Measurements from ENCODE around the gene ARID2.

Gene ARID2

DNA sequence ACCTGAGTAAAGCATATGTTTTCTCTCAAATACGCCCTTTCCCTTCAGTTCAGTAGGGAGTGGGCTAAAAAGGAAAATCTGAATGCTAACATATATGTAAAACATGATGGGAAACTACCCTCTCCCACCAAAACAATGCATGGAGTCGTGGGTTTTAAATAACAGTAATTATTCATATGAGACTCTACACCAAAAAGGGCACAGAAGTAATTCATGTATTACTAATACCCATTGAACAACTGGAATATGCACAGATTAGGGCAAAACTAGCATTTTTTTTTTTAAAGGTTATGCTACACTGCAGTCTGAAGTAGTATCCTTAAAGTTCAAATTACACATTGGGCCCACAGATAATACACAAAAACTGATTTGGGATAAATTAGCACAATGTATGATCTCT, 8.1 kb upstream of the ARID2 start:
- Histone ChIP-seq H3K27me3 (ENCODE audit: control insufficient read depth, insufficient read depth, low read length) (no peaks in the 10 kb centered on the region), H3K4me3 (ENCODE audit: low read depth, low read length) (no peak overlapping the region), H3K4me1 (ENCODE audit: control insufficient read depth, insufficient read depth, low read length) (peaks cover 10% of the 10 kb centered on the region), H3K9me3 (ENCODE audit: control insufficient read depth, insufficient read depth, low read length) (no peaks in the 10 kb centered on the region), H3K27ac (ENCODE audit: low read depth, low read length) (no peak overlapping the region), H3K9ac (ENCODE audit: low read depth, low read length) (no peak overlapping the region), H3K36me3 (ENCODE audit: control insufficient read depth, insufficient read depth, low read length) (no peaks in the 10 kb centered on the region)

DNA sequence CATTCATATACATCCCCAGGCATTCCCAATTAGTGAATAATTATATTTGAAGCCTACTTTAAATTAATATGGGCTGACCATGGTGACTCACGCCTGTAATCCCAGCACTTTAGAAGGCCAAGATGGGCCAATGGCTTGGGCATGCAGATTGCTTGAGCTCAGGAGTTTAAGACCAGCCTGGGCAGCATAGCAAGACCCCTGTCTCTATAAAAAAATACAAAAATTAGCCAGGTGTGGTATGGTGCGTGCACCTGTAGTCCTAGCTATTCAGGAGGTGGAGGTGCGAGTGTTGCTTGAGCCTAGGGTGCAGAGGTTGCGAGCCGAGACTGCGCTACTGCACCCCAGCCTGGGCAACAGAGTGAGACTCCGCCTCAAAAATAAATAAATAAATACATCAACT, 7.6 kb upstream of the ARID2 start:
- no peaks in the 10 kb centered on the region for H3K9me3 ChIP-seq (ENCODE audit: control insufficient read depth, insufficient read depth, low read length)
- no peak overlapping the region for H3K27ac ChIP-seq (ENCODE audit: low read depth, low read length)
- no peaks in the 10 kb centered on the region for H3K27me3 ChIP-seq (ENCODE audit: control insufficient read depth, insufficient read depth, low read length)
- H3K36me3 ChIP-seq (ENCODE audit: control insufficient read depth, insufficient read depth, low read length): no peaks in the 10 kb centered on the region
- no peak overlapping the region for H3K9ac ChIP-seq (ENCODE audit: low read depth, low read length)
- peaks cover 10% of the 10 kb centered on the region for H3K4me1 ChIP-seq (ENCODE audit: control insufficient read depth, insufficient read depth, low read length)
- H3K4me3 ChIP-seq (ENCODE audit: low read depth, low read length): no peak overlapping the region

DNA sequence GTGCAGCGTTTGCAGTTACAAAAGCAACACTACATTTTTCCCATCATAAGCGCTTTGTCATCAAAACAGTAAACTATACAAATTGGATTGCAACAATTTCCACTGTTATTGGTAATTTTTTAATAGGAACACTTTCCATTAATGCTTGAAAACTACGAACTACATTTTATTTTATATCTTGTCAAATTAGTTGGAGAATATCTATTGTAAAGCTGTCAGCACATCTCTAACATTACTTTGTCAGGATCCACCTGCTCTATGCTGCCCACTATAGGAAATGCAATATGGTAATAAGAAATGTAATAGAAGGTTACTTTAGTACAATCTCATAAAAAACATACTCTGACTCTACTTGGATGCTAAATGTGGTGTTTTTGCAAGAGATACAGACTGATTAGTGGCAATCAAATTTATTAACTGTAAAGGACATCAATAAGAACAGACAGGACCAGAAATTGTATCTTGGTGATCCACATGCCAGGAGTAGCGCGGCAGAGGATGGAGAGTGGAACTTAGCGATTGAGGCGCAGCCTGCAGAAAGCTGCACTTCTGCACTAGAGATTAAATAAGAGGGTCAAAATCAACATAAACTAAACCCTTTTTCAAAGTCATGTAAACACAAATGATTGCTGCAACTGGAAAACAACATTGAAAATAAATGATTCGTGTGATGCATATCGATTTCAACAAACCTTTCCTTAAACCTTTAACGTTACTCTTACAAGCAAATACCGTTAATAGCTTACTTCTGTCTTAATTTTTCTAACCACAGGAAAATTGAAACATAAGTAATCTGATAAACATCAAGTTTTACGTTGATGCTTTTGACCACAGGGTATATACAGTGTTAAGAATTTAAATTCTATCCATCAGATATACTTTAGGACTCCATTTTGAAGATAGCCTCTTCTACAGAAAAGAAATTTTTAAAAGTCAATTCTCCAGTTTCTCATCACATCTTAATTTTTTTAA, 3.6 kb upstream of the ARID2 start:
- peak overlapping the region; percentile 91 for H3K4me3 ChIP-seq (ENCODE audit: low read depth, low read length)
- H3K27me3 ChIP-seq (ENCODE audit: control insufficient read depth, insufficient read depth, low read length): no peaks in the 10 kb centered on the region
- peaks cover 10% of the 10 kb centered on the region for H3K4me1 ChIP-seq (ENCODE audit: control insufficient read depth, insufficient read depth, low read length)
- H3K9me3 ChIP-seq (ENCODE audit: control insufficient read depth, insufficient read depth, low read length): no peaks in the 10 kb centered on the region
- peak overlapping the region; percentile 98 for H3K27ac ChIP-seq (ENCODE audit: low read depth, low read length)
- no peaks in the 10 kb centered on the region for H3K36me3 ChIP-seq (ENCODE audit: control insufficient read depth, insufficient read depth, low read length)
- H3K9ac ChIP-seq (ENCODE audit: low read depth, low read length): peak overlapping the region; percentile 84

DNA sequence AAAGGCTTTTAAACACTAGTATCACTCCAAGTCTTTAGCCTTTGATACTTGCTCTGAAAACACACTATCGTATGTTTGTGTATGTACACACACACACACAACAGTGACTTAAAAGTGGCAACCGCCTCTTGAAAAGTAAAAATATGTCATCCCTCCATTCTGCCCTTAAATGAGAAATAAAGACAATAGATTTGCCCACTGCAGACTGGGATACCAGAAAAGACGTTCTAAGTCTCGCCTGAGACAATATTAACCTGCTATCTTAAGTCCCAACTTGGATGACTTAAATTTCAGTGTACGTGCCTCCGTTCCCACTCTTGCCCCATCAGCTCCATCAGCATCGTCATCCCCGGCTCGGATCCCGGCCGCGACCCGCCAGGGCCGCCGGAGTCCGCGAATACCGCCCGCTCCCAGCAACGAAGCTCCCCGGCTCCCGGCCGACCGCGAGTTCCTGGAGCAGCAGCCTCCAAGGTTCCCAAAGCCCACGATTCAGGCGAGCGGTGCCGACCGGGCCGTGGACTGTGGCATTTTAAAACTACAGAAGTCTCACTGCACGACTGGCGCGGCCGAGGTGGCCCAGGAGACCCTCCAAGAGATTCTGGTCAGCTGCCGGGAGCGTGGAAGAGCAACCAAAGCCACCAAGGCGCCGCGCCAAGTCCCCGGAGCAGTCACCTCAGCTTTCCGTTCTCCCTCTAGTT, 2.8 kb upstream of the ARID2 start:
- Histone ChIP-seq H3K36me3 (ENCODE audit: control insufficient read depth, insufficient read depth, low read length) (0 out of 2 replicates have a peak, but pooled peaks cover under 1% of the 10 kb centered on the region), H3K27me3 (ENCODE audit: control insufficient read depth, insufficient read depth, low read length) (no peaks in the 10 kb centered on the region), H3K27ac (ENCODE audit: low read depth, low read length) (peak overlapping the region; percentile 98), H3K9ac (ENCODE audit: low read depth, low read length) (peak overlapping the region; percentile 84), H3K4me1 (ENCODE audit: control insufficient read depth, insufficient read depth, low read length) (peaks cover 10% of the 10 kb centered on the region), H3K4me3 (ENCODE audit: low read depth, low read length) (peak overlapping the region; percentile 91), H3K9me3 (ENCODE audit: control insufficient read depth, insufficient read depth, low read length) (no peaks in the 10 kb centered on the region)

DNA sequence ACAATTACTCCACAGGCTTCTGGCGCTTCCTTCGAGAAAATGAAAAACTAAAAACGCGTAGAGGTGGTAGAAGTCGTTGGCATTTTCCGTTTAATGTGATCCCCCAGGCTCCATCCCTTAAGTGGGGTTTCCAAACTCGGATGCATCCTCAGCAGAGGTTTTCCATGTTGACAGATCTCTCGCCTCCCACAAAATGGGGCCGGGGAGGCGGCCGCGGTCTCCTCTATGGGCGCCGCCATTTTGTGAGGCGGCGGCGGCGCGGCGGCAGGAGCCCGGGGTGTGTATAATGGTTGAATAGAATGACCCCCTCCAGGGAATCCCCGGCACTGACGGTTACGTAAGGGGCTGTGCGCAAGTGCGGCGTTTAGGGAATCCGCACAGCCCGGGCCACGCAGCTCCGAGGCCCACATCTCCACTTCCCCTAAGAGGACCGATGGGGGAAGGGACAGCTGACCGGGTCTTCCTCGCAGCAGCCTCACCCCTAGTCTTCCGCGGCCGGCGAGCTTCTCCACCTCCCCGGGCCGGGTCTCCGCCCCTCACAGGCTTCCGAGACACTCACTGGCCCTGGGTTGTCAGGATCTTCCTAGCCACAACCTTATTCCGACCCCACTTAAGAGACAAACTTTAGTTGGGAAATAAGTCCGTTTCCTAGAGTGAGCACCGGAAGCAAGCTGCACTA, 2.1 kb upstream of the ARID2 start:
- Histone ChIP-seq H3K4me1 (ENCODE audit: control insufficient read depth, insufficient read depth, low read length) (peaks cover 17% of the 10 kb centered on the region), H3K27ac (ENCODE audit: low read depth, low read length) (peak overlapping the region; percentile 98), H3K9ac (ENCODE audit: low read depth, low read length) (peak overlapping the region; percentile 84), H3K27me3 (ENCODE audit: control insufficient read depth, insufficient read depth, low read length) (no peaks in the 10 kb centered on the region), H3K36me3 (ENCODE audit: control insufficient read depth, insufficient read depth, low read length) (0 out of 2 replicates have a peak, but pooled peaks cover 7% of the 10 kb centered on the region), H3K4me3 (ENCODE audit: low read depth, low read length) (peak overlapping the region; percentile 91), H3K9me3 (ENCODE audit: control insufficient read depth, insufficient read depth, low read length) (no peaks in the 10 kb centered on the region)

DNA sequence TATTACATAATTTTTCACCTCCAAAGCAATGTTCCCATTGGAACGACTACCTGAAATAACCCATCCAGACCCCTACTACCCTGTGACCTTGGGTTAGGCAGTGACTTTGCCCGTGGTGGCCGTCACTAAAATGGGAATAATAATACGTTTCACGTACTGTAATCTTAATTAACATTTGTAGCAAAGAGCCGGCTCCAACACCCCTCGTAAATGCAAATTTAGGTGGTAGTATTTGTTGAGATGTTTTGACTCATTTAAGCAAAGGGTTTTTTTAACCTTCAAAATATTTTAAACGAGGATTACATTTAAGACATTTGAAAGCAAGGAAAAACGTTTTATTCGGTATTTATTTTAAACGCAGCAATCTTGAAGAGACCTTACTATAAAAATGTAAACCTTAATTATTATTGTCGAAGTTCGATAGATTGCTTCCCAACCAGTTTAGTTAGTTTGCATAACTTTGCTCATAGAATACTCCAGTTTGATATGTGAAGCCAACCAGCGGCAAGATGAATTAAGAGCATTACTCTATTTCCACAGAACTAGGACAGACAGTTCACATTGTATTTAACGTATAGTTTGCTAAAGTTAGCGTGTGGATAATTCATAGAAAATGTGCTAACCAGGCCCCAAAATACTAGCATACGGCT, 1.4 kb upstream of the ARID2 start:
- Histone ChIP-seq H3K4me3 (ENCODE audit: low read depth, low read length) (peak overlapping the region; percentile 91), H3K36me3 (ENCODE audit: control insufficient read depth, insufficient read depth, low read length) (peaks cover 10% of the 10 kb centered on the region; the same call in 1 of the 2 replicates), H3K4me1 (ENCODE audit: control insufficient read depth, insufficient read depth, low read length) (peaks cover 24% of the 10 kb centered on the region), H3K27ac (ENCODE audit: low read depth, low read length) (peak overlapping the region; percentile 98), H3K9ac (ENCODE audit: low read depth, low read length) (peak overlapping the region; percentile 84), H3K27me3 (ENCODE audit: control insufficient read depth, insufficient read depth, low read length) (no peaks in the 10 kb centered on the region), H3K9me3 (ENCODE audit: control insufficient read depth, insufficient read depth, low read length) (no peaks in the 10 kb centered on the region)

DNA sequence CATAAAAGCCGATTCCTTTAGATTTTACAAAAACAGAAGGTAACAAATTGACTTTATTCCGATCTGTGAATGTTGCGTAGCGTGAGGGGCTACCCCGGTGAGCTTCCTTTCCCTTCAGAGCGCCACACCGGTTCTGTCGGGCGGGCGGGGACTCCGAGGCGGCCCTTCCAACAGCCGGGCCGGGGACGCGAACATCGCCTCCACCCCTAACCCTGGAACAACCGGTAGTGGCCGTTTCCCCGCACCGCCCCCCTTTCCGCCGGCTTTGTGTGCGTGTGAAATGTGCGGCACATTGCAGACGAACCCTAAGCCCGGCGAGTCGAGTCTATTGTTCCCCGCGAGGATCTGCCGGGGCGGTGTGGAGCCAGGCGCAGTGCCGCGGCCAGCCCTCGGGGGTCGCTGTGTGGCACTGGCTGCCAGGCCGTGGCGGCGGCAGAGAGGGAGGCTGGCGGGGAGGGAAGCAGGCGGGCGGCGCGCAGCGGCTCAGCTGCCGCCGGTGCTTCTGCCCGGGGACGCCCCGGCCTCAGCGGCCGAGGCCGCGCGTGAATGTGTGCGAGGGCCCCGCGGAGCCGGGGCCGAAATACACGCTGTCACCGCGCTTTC, 775 bp upstream of the ARID2 start:
- peak overlapping the region; percentile 98 for H3K27ac ChIP-seq (ENCODE audit: low read depth, low read length)
- peak overlapping the region; percentile 84 for H3K9ac ChIP-seq (ENCODE audit: low read depth, low read length)
- no peaks in the 10 kb centered on the region for H3K27me3 ChIP-seq (ENCODE audit: control insufficient read depth, insufficient read depth, low read length)
- H3K4me1 ChIP-seq (ENCODE audit: control insufficient read depth, insufficient read depth, low read length): peaks cover 25% of the 10 kb centered on the region
- H3K36me3 ChIP-seq (ENCODE audit: control insufficient read depth, insufficient read depth, low read length): peaks cover 15% of the 10 kb centered on the region; the same call in 1 of the 2 replicates
- H3K4me3 ChIP-seq (ENCODE audit: low read depth, low read length): peak overlapping the region; percentile 91
- H3K9me3 ChIP-seq (ENCODE audit: control insufficient read depth, insufficient read depth, low read length): no peaks in the 10 kb centered on the region

DNA sequence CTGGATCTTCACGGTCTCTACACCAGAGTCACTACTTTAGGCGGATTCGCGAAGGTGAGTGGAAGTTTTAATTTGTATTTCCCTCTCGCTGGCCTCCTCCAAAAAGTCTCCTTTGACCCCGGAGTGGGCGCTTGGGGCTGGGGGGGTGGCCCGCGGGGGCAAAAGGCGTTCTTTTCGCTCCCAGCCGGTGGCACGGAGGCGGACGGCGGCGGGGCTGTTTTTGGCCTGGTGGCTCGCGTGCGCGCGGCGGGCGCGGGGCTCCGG, 510 bp downstream of the ARID2 start:
- Histone ChIP-seq H3K4me3 (ENCODE audit: low read depth, low read length) (peak overlapping the region; percentile 95), H3K27ac (ENCODE audit: low read depth, low read length) (peak overlapping the region; percentile 98), H3K4me1 (ENCODE audit: control insufficient read depth, insufficient read depth, low read length) (peaks cover 22% of the 10 kb centered on the region), H3K36me3 (ENCODE audit: control insufficient read depth, insufficient read depth, low read length) (peaks cover 24% of the 10 kb centered on the region; the same call in 1 of the 2 replicates), H3K9ac (ENCODE audit: low read depth, low read length) (peak overlapping the region; percentile 70), H3K9me3 (ENCODE audit: control insufficient read depth, insufficient read depth, low read length) (no peaks in the 10 kb centered on the region), H3K27me3 (ENCODE audit: control insufficient read depth, insufficient read depth, low read length) (no peaks in the 10 kb centered on the region)

DNA sequence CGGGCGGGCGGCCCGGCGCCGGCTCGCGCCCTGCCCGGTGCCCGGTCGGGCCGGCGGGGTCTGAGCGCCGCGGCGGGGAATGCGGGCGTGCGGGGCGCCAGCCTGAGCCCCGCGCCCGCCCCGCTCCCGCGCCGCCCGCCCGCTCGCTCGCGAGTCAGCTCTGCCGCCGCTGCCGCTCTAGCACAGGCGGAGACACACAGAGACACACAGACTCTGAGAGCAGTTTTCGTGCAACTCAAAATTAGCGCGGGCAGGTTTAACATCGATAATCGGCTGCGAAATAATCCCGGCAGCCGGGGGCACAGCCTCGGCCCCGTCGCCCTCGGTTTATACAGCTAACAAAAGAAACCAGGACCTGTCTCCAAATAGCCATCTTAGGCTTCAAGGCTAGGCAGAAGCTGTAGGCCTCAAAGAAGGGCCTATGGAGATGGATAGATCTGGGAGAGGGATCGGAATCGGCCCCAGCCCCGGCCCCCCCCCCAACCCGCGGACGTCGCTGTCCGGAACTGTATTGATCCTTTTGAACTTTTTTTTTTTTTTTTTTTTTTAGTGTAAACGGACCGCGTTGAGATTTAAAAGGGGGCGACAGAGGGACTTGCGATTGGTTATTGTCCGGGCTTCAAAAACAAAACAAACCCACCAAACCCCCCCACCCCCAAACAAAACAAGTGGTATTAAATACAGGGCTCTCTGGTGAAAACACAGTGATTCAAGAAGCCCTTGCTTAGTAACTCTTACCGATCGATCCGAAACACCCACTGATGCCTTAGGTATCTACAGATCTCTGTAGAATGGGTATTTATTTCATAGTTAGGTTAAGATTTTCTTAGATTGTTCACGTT, 1.1 kb downstream of the ARID2 start:
- peak overlapping the region; percentile 95 for H3K4me3 ChIP-seq (ENCODE audit: low read depth, low read length)
- H3K9me3 ChIP-seq (ENCODE audit: control insufficient read depth, insufficient read depth, low read length): no peaks in the 10 kb centered on the region
- peaks cover 16% of the 10 kb centered on the region for H3K4me1 ChIP-seq (ENCODE audit: control insufficient read depth, insufficient read depth, low read length)
- H3K36me3 ChIP-seq (ENCODE audit: control insufficient read depth, insufficient read depth, low read length): peaks cover 30% of the 10 kb centered on the region; the same call in 1 of the 2 replicates
- no peaks in the 10 kb centered on the region for H3K27me3 ChIP-seq (ENCODE audit: control insufficient read depth, insufficient read depth, low read length)
- peak overlapping the region; percentile 98 for H3K27ac ChIP-seq (ENCODE audit: low read depth, low read length)
- peak overlapping the region; percentile 87 for H3K9ac ChIP-seq (ENCODE audit: low read depth, low read length)
